CD4-positive, alpha-beta T cell treated with Interleukin-12 subunit alpha and Interleukin-12 subunit beta, for 1 hour (primary cell): ENCODE measurements around the gene VEZF1.
"Not testable (repeated sequence)": the region's sequence is repeated elsewhere in the genome, so short reads cannot be mapped to it uniquely, and the experiment has no call there.

Experiments used
- DNase-seq: peaks from one replicate; pipeline ENCODE4 v3.0.0-alpha.2; 2020

VEZF1 gene

DNA sequence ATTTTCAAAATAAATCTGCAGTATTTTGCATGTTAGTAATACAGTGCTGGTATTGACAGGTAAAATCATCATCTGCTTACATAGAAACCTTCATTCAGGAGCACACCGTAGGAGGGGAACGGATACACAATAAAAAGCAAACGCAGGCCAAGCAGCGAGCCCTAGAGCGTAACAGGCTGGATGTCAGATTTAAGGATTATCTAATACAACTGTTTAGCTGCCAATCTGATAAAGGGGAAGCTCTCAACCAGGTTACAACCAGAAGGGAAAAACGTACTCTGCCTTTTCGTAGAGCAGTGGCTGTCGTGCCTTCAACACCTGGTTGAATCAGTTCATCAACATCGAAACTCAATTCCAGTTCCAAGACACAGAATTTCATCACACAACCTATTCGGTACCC is 16.5 kb downstream of the VEZF1 start:
- no peak for DNase-seq

DNA sequence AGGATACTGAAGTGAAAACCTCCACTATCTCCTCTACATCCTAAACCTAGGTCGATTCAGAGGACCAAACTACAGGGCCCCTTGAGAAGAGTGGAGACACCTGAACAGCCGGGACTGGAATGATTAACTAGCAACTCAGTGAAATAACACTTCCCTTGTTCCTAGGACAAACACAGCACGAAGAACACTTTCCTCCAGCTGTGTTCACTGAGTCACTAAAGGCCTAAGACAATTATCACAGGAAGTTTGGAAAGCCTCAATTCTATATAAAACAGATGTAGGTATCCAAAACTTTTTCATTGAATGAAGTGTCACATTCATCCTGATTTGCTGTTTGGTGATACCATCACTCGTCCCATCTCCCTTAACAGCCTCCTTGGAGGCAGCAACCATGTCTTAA is 17.3 kb downstream of the VEZF1 start:
- DNase-seq, result no peak

DNA sequence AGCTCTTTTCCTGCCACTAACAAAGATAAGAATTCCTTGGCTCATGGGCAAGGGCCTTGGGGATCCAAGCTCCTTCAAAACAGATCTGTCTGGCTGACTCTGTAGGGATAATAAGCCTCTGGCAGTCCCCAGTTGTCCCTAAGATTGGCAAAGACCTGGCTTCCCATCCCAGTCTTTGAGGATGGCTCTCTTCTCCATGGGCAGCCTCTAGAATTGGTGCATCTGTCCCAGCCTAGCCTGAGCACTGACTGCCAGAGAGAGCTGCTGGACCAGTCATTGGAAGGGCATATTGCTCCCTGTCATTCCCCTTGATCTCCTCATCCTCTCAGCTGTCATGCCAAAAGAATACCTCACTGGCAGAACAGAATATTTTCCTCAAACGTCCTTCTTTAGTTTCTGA is 19.6 kb downstream of the VEZF1 start:
- DNase-seq, result no peak

DNA sequence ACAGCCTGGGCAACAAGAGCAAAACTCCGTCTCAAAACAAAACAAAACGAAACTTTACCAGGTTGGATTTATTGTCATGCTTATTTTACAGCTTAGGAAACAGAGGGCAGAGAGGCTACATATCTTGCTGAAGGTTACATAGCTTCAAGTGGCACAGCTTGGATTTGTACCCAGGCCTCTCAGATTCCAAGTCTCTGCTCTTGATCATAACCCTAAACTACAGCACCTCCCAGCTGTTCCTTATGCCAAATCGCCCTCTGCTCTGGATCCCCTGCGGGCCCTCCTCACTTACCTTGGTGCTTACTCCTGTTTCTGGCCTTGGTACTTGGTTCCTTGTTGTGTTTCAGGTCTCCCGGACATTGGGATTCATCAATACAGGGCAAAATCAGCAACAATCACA is 21.2 kb downstream of the VEZF1 start:
- no peak for DNase-seq

DNA sequence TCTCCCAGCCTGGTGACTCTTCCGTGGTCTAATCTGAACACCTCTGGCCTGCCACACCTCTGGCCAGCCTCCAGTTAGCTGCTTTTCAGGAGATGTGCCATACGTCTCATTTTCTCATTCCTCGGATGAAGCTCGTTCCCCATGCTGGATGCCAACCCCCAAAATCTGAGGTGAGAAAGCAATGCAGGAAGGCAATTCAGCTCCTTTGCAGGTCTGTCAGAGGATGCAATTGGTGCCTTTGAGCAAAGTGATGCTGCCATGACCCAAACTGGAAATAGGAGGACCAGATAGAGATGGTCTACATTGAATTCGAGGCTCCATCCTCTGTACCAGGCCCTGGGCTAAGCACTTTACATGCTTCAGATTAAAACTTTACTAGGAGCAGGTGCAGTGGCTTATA is 21.8 kb downstream of the VEZF1 start:
- DNase-seq, result no peak

DNA sequence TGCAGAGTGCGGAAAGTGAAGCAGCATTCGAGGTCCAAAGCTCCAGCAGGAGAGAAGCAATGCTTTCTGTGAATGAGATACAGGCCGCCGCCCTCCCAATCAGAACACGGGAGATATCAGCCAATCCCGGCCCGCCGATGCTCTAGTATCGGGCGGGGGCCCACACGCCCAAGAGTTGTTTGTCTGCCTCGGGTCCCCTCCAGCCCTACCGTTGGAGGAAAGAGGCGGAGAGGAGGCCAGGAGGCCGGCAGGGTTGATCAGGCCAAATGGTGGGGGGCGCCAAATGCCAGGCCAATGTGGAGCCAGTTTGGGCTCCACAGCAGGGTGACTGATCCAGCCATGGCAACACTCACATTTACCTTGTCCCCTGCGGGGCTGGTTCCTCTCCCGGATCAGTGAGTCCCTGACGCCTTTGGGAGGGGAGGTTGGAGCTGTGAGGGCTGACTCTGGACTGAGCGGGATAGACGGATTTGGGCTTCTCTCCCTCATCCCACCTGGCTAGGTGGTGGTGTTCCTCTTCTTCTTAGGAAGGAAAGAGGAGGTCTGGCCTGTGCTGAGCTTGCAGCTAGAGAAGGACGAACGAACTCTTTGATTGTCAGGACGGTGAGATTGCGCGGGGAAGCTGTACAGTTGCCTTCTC is 22.4 kb downstream of the VEZF1 start:
- no peak for DNase-seq

DNA sequence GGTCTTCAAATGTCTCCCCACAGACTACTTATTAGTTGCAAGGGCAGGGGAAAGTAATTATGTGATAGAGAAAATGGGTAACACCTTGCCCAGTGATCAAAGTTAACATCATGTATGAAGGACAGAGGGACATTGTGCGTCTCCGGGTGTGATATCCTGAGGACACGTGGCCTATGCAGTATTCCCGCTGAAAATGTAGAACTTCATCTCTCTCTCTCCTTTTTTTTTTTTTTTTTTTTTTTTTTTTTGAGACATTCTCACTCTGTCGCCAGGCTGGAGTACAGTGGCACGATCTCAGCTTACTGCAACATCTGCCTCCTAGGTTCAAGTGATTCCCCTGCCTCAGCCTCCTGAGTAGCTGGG is 24.9 kb downstream of the VEZF1 start:
- DNase-seq, result no peak

DNA sequence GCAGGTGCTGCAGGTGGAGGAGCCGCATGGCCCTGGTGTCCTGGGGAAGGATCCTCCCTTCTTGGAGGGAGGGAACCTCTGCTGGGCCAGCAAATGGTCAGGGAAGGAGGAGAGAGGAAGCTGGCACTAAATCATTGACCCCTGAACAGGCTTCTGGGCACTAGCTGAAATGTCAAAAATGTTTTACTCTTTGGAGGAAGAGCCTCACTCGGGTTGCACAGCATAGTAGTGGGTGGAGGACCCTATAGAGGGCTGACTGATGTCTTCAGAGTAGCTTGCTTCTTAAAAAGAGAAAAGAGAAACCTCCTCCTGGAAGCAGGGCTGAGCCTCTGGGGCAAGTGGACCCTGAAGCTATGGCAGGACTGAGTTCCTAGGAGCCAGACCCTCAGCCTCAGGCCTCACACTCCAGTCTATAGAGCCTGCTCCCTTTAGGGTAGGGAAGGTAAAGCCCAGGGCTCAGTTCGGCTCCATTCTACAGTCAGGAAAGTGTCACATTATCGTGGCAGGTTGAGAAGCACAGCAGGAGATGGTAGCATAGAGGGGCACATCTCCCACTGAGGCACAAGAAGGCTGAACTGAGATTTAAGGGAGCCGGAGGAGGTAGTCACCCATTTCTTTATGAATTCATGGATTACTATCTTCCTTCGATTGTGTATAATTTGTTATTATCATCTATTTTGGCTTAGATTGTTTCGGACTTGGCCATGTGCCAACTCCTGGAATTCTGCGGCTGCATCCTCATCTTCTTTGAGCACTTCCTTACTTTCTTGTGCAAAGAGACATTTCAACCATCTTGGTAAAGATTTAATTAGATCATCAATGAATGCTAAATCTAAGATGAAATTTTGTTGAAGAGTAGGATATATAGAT is 25.5 kb downstream of the VEZF1 start:
- DNase-seq, result no peak

DNA sequence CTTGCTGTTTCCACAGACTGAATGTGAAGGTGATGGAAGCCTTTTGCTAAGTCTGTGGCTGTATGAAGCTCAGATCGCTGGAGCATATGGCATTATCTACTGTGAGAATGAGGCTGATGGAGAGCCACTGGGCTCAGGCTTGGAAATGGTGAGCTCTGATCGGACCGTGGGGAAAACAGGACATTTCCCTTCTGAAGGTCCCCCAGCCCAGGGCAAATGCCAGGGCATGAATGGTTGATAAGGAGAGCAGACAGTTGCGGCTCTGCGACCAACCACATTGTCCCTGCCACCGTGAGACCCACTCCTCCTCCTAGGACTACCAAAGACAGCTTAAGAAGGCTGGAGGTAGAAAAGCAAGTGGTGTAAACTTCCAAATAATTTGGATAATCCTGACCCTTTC is 28.1 kb downstream of the VEZF1 start:
- DNase-seq, result no peak

DNA sequence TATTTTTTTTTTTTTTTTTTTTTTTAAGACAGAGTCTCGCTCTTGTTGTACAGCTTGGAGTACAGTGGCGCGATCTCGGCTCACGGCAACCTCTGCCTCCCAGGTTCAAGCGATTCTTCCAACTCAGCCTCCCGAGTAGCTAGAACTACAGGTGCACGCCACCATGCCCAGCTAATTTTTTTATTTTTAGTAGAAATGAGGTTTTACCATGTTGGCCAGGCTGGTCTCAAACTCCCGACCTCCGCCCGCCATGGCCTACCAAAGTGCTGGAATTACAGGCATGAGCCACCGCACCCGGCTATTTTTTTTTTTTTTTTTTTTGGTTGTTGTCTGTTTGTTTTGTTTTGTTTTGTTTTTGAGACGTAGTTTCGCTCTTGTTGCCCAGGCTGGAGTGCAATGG is 29.7 kb downstream of the VEZF1 start:
- not testable (repeated sequence) for DNase-seq

DNA sequence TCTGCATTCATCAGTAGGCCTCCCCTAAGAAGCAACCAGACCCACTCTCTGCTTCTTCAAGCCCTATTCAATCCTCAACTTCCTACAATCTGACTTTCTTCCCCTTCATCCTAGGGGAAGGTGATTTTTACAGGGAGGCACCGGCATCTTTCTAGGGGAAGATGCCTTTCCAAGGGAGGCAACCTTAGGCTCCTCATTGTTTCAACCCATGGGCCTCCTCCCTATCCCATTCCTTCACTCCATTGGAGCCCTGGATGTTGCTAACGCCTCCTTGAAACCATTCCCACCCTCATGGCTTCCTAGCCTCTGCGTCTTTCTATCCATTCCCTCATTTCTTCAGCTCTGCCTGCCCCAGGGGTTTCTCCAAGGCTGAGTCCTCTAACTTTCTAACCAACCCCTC is 30.2 kb downstream of the VEZF1 start:
- no peak for DNase-seq

DNA sequence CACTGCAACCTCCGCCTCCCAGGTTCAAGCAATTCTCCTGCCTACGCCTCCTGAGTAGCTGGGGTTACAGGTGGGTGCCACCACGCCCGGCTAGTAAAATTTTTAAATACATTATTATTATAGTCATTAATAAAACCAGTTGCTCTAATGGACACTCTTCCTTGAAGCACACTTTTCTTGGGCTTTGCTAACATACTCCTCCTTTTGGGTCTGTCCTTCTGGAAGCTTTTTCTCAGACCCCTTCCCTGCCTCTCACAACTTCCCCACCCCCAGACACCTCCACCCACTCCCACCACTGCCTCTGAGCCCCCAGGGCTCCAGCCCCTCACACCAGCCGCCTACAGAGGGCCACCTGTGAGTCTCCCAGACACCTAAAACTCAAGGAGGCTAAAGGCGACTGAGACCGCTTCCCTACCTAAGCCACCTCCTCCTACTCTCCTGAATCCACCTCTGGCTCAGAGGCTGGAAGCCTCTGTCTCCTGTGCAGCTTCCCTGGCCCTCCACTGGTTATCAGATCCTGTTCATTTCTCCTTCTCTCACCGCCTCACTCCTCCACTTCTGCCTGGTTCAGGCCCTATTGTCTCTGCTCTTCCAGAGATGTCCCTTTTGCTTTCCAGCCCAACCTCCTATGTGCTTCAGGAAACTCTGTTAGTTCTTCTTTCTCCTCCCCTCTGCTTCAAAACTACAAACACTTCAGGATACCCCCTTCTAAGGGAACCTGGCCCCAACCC is 30.8 kb downstream of the VEZF1 start:
- DNase-seq, result no peak

DNA sequence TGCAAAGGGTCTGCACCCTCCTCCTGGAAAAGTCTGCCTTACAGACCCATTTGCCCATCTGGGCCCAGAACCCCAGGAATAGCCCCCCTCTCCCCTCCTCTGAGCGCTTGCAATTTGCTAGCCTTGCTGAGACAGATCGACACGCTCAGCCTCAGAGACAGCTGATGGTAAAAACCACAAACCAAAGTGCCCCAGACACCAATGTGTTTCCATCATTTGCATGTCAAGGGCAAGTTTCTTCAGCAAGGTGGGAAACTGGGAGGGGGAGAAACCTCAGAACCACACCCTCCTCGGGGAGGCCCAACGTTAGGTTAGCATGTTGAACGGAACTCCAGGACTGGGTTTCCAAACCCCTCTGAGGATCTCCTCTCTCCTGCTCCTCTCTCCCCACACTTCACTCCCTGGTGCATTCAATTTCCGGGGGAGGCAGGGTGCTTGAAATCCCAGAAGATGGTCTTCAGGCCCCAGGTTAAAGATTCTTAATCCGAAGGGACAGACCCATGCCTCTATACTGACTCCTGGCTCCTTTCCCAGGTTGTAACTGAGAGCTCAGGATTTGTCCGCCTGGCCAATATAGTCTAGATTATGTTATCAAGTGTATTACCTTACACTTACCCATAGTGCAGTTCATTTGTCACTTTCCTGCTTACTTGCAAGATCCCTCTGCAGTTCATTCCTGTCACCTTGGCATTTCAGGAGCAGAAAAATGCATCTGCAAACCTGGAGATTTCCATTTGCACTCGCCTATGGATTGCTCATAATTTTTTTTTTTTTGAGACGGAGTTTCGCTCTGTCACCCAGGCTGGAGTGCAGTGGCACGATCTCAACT is 31.5 kb downstream of the VEZF1 start:
- peak; percentile 53 for DNase-seq

DNA sequence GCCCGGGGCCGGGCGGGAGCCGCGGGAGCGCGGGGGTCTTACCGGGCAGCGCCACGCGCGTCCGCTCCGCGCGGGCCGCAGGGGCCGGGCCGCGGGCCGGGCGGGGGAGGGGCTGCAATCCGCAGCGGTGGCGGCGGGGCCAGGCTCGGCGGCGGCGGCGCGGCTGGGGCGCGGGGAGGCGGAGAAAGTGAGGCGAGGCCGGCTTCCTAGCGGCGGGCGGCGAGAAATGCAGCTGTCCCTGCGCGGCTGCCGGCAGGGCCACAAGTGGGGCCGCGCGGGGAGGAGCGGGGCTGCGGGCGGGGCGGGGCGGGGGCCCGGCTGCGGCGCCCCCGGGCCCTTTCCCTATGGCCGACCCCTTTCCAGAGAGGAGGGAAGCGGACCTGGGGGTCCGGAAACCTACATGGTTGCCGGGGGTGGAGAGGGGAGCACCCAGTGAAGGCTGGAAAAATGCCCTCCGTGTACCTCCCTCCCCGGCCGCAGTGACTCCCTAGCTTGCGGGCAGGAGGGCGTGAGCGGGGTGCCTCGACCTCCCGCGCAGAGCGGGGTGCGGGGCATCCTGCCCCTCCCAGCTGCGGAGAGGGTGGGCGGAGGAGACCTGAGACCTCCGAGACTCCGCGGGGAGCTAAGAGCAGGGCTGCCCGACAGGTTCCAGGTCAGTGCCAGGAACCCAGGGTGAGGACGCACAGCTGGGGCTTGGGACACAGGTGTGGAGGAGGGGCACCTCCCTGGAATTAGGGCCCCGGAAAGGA is 32.7 kb downstream of the VEZF1 start, which contains the start of gene CUEDC1:
CUEDC1 (minus strand) TSS at position 230 of the 749 bp plus-strand sequence. CDS start 69,848 bp downstream, outside the sequence.
- DNase-seq, result peak; percentile 67

DNA sequence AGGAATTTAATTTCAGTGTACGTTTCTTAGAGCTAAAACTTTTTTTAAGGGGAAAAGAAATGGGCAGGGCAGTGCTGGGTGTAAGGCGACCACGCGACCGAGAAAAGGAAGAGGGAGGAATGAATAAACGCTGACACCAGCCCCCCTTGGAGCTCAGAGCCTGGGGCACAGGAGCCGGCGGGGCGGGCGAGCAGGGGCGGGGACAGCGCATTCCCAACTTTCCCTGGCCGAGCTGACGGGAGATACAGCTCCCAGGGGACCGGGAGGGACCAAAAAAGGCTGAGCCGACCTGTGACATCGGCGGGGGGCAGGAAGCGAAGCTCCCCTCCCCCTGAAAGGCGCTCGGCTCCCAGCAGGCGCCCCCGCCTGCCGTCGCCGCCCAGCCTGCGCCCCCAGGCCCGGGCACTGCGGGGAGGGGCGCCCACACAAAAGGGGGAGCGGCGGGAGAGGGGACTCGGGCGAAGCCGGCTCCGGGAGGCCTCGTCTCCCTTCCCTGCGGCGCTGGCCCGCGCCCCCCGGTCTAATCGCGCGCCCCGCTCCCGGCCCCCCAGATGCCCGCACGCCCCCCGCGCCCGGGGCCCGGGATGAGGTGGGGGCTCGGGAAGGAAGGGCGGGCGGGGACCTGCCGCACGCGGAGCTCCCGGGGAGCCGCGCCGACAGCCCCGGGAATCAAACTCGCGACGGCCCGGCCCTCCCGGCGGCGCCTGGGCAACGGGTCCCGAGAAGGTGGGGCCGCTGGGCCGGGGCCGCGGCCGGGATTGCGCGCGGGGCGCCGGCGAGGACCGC is 33.5 kb downstream of the VEZF1 start:
- DNase-seq, result no peak

DNA sequence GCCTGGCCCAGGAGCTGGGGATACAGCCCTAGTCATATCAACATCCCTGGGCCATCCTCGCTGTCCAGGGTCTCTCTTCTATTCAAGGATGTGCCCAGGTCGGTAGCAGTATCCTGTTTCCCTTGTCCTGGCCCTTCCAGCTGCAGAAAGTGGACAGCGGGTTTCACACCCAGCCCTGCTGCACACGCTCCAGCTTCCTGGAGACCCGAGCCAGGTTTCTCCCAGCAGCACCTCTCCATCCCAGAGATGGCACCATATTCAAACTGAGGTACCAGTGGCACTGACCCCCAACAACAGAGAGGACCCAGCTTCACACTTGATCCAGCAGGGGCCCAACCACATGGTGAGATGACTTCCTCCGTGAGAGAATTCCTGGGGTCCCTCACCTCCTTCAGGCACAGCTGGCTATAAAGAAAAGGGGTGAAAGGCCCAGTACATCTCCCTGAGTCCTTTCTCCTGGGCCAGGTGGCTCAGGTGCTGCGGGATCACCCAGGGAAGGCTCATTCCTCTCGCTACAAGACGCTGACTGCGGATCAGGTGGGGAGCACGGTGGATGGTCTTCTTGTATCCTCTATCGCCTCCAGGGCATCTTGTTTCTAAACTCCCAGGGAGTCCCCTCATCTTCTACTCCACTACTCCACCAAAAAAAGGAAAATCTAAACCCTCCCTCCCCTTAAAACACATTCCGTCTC is 34.2 kb downstream of the VEZF1 start:
- no peak for DNase-seq

DNA sequence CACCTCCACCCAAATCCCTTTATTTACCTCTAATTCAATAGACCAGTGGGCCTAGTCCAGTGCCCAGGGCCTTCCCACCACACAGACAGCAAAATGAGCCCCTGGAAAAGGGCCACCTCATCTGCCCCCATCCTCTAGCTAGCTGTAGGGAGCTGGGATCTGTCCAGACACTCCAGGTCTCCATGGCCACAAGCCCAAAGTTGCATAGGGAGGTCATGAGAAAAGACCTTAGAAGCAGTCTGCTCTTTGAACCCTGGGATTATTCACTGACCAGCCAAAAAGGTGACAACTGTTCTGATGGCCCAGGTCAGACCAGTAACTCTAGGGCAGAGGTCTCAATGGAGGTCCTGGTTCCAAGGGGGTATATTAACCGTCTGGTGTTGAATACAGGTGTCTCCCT is 34.8 kb downstream of the VEZF1 start:
- no peak for DNase-seq

DNA sequence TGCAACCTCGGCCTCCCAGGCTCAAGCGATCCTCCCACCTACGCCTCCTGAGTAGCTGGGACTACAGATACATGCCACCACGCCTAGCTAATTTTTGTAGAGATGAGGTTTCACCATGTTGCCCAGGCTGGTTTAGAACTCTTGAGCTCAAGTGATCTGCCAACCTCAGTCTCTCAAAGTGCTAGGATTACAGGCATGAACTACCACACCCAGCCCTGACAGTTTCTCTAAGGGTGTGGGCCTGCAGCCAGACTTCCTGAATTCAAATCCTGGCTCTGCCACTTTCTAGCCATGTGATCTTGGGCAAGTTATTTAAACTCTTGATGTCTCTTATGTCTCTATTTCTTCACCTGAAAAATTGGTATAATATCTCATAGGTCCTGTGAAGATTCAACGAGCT is 38.4 kb downstream of the VEZF1 start:
- no peak for DNase-seq

DNA sequence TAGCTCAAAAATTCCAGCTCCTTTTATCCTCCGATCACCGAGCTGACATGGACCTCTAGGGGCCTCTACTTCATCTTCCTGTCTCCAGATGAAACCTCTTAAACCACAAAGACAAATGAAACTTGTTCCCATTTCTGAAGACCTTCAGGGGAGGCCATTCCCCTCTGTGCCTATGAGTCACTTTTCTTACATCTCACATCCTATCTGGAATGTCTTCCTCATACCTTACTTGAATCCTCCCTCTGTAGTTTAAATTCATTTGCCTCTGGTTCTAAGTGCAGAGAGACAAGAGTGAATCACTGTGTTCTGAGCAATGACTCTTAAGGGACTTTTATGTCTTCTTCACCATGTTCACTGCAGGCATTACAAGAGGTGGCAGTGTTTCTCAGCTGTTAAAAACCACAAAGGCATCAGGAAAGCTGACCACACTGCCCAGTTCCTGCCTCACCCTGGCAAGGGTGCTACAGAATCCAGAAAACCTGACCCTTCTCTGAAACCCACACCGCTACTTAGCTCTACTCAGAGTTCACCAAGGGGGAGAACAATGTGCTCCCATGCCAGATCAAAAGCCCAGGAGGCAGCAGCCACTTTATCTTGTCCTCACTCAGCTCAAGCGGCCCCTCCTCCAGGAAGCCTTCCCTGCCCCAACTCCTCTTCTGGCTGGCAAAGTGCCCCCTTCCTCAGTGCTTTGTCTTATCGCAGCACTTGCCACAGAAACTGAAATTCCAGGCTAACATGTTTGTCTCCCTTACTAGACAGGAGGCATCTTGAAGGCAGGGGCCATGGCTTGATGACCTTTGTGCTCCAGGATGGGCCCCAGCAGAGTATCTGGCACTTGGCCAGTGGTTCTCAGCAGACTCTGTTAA is 39.3 kb downstream of the VEZF1 start:
- no peak for DNase-seq

DNA sequence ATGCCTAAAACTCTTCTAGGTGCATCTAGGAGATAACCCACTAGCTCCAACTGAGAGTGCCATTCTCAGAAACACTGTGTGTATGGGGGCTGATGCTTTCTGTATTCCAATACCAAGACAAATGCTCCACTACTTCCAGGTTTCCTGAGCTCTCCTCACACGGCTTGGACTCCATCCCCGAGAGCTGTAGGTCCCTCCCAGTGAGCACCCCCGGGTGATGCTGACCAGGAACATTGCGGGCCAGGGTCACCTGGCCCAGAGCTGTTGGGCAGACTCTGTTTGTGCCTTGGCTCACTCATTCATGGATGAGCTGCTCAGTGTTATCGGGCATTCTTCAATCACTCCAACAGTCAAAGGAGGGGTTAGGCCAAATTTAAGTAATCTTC is 39.9 kb downstream of the VEZF1 start:
- no peak for DNase-seq
